HG02798 (cell line): ENCODE measurements around the gene MED26.
A peak's percentile ranks its signal among the peaks of the same experiment; 100 is the strongest.
"Not testable (repeated sequence)": the region's sequence is repeated elsewhere in the genome, so short reads cannot be mapped to it uniquely, and the experiment has no call there.

Source experiments
- ATAC-seq: cut with Tn5 transposase; IDR thresholded peaks from one replicate; pipeline ENCODE4 v1.9.1; 2021; ENCODE audit warnings: mild to moderate bottlenecking; ENCODE audit not compliant: unreplicated experiment, poor library complexity

MED26 gene

DNA sequence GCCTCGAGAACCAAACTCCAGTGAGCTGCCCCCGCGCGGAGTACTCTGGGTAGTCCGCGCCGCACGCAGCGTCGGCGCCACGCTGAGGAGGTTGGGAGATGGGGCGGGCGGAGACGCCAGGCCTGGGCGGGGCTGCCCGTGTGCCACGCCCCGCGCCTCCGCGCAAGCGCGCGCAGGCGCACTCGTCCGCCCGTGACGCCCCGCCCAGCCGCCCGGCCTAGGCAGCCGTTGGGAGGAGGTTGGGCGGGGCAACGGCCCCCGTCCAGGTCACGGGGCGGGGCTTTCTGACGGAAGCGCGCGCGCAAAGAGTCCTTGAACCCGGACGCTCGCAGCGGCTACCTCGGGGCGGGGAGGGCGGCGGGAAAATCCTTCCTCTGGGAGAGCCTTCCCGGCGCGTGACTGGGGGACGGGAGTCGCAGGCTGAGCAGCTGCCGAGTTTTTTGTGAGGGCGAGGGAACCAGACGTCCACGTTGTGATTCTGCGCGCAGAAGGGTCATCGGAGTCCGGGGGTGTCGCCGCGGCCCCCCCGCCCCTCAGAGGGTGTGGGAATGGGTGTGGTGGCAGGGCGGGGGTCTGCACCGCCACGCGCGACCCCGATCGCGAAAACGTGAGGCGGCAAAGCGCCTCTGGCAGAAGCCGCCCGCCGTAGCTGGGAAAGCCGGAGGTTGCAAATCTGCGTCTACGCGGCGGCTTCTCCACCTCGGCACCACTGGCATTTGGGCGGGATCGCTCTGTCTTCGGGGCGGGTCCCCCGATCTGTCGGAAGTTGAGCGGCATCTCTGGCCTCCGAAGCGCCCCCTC lies at the start of gene MED26:
Gene MED26, minus strand, starts transcription at position 22 of the 801 bp plus-strand sequence. CDS start 261 bp downstream, outside the sequence.
- peak; percentile 86 for ATAC-seq

- no peak for ATAC-seq
These were observed 49.1 kb upstream of the MED26 start for GRCh38 chr19:16677055-16677454.

GRCh38 chr19:16676101-16676798 lies 48.2 kb upstream of the MED26 start:
- ATAC-seq = no peak

DNA sequence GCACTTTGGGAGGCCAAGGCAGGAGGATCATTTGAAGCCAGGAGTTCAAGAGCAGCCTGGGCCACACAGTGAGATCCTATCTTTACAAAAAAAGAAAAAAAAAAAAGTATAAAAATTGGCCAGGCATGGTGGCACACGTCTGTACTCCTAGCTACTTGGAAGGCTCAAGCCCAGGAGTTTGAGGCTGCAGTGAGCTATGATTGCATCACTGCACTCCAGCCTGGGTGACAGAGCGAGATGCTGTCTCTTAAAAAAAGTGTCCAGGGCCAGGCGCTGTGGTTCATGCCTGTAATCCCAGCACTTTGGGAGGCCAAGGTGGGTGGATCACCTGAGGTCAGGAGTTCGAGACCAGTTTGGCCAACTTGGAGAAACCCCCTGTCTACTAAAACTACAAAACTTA lies 45.8 kb upstream of the MED26 start:
- ATAC-seq = not testable (repeated sequence)

GRCh38 chr19:16673231-16673630 lies 45.2 kb upstream of the MED26 start:
- ATAC-seq = no peak

DNA sequence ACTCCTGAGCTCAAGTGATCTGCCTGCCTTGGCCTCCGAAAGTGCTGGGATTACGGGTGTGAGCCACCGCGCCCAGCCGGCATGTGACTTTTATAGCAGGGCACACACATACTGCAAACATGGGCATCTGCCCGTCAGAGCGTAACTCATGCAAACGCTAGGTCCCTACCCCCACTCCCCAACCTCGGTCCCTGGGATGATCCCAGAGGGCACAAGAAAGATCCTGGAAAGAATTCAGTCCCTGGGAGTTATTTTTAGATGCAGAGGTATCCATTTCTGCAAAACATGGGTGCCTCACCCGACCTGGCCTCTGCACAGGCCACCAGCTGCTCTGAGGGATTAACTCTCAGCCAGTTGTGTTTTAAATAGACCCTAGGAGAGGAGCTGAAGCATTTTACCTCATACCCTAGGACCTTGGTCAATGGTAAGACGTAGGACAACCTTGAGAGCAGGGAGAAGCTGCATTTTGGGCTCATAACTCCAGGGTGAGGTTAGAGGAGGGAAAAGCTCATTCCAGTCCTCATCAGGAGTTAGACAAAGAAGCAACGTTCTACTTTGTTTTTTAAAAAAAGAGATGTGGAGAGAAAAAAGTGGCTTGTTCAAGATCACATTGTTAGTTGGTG lies 43.8 kb upstream of the MED26 start:
- no peak for ATAC-seq

DNA sequence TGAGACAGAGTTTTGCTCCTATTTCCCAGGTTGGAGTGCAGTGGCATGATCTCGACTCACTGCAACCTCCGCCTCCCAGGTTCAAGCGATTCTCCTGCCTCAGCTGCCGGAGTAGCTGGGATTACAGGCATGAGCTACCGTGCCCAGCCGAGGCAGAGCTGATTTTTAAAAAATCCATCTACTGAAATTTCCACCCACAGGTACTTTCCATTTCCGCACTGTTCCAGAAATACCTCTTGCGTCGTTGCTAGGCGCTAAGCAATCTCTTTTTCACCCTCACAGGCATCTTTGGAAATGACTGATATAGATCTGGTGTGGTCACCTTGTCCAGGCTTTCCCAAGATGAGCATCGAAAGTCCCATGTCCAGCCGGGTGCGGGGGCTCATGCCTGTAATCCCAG lies 42.3 kb upstream of the MED26 start:
- ATAC-seq = no peak

DNA sequence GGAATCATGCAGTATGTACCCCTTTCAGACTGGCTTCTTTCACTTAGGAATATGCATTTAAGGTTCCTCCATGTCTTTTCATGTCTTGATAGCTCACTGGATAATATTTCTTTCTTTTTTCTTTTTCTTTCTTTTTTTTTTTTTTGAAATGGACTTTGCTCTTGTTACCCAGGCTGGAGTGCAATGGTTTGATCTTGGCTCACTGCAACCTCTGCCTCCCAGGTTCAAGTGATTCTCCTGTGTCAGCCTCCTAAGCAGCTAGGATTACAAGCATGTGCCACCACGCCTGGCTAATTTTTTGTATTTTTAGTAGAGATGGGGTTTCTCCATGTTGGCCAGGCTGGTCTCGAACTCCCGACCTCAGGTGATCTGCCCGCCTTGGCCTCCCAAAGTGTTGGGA lies 40.7 kb upstream of the MED26 start:
- not testable (repeated sequence) for ATAC-seq

DNA sequence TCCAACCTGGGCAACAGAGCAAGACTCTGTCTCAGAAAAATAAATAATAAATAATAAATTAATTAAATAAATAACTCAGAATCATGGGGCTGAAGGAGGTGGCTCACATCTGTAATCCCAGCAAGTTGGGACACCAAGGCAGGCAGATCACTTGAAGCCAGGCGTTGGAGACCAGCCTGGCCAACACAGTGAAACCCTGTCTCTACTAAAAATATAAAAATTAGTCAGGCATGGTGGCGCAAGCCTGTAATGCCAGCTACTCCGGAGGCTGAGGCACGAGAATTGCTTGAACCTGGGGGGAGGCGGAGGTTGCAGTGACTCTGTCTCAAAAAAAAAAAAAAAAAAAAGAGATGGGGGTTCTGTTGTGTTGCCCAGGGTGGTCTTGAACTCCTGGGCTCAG lies 40.2 kb upstream of the MED26 start:
- no peak for ATAC-seq

GRCh38 chr19:16661480-16662034 lies 33.6 kb upstream of the MED26 start:
- ATAC-seq = no peak

DNA sequence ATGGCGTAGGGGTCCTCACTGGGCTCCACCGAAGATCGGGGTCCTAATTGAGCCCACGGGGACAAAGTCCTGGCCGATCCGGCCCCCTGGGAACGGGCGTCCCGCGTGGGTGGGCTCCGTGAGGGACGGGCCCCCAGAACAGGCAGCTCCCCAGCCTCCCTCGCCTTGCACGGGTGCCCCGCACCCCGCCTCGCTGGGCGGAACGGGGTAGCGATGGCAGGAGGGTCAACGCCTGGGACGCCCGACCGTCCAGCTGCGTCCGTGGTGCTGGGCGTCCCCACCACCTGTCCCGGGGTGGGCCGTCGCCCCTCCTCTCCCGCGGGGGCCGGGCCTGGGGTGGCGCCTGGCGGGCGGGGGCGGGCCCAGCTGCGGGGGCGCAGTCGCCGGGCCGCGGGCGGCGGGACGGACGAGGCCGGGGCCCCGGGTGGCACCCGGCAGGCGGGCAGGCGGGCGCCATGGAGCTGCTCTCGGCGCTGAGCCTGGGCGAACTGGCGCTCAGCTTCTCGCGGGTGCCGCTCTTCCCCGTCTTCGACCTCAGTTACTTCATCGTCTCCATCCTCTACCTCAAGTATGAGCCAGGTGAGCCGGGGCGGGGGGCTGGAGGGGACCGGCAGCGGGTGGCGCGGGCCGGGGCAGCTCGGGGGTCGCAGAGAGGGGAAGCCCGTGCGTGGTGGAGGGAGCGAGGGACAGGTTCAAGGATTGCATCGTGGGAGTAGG lies 32.9 kb upstream of the MED26 start, which contains the start of gene TMEM38A:
Gene TMEM38A, plus strand, starts transcription at position 377 of the 717 bp plus-strand sequence. Its CDS starts 79 bp downstream, at position 456.
- ATAC-seq = peak; percentile 31

DNA sequence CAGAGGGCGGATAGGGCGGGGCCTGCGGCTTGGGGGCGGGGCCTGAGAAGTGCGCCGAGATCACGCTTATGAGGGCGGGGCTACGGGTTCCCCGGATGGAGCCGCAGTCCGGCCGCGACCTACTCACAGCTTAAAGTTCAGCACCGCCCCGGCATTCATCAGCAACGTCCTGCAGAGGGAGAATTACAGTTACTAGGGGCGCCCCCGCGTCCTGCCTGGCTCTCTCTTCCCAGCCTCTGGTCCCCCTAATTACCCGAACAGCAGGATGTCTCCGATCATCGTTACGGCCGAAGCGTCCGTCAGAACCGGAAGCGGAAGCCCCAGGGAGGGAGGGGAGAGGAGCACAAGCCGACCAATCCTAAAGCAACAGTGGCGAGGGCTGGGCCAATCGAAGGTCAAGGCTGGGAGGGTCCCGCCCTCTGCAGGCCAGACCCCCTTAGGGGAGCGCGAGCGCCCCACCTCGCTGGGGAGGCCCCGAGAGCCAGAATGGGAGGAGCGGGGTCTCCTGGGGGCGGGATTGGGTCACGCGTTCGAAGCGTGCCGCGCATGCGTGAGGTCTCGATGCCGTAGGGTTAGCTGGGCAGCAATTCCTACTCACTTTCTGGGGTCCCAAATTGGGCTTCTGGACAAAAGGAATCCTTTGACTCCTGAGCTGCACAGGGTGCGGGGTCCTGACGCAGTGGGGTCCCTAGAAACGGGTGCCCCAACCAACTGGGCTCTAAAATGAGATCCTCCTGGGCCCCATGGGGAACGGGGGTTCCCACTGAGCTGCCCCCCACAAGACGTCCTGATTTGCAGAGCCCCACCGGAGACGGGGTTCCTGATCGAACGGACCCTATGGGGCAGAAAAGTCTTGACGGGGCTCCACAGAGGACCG lies 32.1 kb upstream of the MED26 start, which contains the start of gene SMIM7:
Gene SMIM7, minus strand, starts transcription at position 313 of the 877 bp plus-strand sequence. Its CDS starts 34 bp downstream, at position 279.
- ATAC-seq = peak; percentile 93

GRCh38 chr19:16659464-16659831 lies 31.4 kb upstream of the MED26 start:
- no peak for ATAC-seq

GRCh38 chr19:16657384-16657783 lies 29.4 kb upstream of the MED26 start:
- ATAC-seq = no peak

DNA sequence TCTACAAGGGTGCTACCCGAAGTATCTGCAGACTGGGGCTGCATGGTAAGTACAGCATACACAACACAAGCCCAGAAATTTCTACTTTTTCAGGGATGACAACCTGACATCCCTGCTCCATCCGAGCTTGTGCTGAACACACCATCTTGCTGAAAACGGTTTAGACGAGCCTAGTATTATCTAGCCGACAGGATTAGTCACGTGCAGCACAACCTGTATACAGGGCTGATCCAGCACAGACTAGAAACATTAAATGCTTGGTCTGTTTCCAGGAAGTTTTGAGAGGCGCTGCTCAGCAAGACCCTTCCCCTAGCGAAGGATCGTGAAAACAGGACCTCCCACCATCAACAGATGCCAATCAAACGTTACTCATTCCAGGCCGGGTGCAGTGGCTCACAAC lies 27.7 kb upstream of the MED26 start:
- ATAC-seq = no peak

- no peak for ATAC-seq
These were observed 26.6 kb upstream of the MED26 start for GRCh38 chr19:16654627-16655026.

- ATAC-seq = no peak
These were observed 26.1 kb upstream of the MED26 start for GRCh38 chr19:16654140-16654539.

DNA sequence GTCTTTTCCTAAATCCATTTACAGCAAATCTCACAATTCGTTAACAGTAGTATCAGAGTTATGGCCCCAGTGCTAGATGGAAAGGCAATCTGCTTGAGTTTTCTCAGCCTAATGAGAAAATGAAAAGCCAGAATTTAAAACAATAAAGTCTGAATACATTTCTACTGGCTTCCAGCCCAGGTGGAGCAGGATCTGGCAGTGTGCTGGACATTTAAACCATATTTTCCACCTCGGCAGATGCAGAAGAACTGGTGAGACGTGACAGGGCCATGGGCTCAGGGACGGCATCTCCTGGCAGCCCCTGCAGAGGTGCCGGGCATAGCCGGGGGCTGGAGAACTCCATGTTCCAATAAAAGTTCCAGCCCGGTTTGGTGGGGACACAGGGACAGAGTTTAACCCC lies 24.9 kb upstream of the MED26 start:
- ATAC-seq = no peak
